Activated CD8-positive, alpha-beta memory T cell treated with anti-CD3 and anti-CD28 coated beads for 24 hours (primary cell): ENCODE measurements around the gene CDH2.

Experiments used
- DNase-seq: peaks from one replicate; pipeline ENCODE4 v3.0.0-alpha.2; 2020

The CDH2 gene

DNA sequence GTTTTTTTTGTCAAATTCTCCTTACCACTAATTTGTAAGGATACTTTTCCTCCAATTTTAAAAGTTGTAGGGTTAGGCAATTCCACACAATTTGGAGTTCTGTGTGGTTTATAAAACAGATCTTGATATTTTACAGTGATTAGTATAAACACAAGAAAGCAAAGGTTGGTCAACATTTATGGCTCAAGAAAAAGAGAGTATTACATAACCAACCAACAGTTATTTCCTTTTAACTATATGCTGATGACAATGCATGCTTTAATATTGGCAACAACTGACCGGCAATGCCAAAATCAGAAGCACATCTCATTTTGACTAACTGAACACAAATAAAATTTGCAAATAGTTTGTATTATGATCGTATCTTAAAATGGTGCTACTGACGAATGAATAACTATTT is 137.2 kb downstream of the CDH2 start:
- no peak for DNase-seq

DNA sequence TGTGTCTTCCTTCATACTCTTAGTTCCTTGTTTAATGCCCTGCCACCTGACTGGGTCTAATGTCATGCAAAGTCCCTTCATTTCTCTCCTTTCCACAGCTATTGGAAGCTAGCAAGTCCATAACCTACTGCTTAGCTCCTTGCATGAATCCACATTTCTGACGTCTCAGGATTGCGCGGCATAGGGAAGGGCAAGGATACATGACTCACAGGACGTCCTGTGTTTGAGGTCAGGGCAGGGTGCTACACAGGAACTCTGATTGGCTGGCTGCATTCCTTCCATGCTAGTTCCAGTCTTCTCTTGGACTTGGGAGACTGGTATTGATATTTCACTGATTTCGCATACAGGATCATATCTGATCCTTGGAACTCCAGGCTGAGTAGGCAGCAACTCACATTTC is 137.9 kb downstream of the CDH2 start:
- DNase-seq: no peak

GRCh38 chr18:28036488-28036887 is 140.4 kb downstream of the CDH2 start:
- no peak for DNase-seq

DNA sequence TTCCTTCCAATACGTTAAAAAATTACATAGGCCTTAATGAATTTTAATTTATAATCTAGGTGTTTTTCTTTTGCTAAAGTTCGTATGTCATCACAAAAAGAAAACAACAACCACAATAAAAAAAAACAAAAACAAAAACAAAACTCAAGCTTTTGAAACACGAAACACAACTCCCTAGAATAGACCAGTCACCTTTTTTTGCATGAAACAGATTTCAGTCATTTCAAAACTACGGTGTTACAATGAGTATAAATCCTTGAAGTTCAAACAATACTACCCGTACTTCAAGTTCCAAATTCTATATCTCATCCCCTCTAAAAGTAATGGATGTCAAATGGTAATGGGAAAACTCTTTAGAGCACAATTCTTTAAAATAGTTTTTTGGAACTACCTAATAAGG is 142.4 kb downstream of the CDH2 start:
- DNase-seq: no peak

DNA sequence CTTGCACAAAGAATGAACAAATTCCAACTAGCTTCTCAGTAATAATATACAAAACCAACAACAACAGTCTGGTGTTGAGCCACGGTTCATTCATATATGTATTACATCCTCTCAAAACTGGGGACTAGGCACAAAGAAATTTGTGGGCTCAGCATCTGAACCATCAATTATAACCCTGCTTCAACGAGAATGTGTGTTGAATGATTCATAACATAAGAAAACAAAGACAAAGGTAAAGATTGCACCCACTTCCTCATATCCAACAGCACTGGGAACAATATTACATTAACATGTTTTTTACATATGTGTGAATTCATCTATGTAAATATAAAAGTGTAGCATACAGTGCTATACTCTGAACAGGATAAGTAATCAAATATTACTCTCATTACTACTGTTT is 144.8 kb downstream of the CDH2 start:
- DNase-seq: no peak

- DNase-seq: no peak
Measured at GRCh38 chr18:28030458-28030857, 146.5 kb downstream of the CDH2 start.

GRCh38 chr18:28027755-28028154 is 149.2 kb downstream of the CDH2 start:
- DNase-seq: no peak

DNA sequence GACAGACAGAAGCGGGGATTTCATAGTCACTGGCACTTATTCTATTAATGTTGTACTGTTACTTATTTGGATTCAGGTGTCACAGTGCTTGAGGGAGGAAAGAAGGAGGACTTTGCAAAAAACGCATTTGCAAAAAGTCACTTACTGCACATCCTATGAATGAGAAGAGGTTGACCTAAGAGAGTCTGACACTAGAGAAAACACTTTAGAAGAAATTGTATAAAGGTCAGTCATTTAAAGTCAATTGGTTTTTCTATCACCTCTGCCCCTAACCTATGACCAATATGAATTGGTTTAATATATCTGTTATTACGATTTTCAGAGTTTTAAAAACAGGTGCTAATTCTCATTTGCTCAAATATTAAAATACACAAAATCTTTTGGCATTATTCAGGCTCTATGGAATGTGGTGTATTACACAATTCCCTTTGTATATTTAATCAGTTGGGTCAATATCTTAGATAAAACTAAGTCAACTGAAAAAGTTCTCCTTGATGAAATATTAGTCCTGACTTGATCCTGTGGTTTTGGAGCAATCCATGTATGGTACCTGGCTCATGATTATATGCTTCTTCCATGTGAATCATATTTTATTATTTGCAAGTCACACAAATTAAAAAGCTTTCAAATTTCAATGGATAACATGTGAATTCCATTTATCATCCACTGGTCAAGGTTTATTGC is 157.4 kb downstream of the CDH2 start:
- DNase-seq: no peak

- DNase-seq: no peak
Measured at GRCh38 chr18:28018351-28018750, 158.6 kb downstream of the CDH2 start.

DNA sequence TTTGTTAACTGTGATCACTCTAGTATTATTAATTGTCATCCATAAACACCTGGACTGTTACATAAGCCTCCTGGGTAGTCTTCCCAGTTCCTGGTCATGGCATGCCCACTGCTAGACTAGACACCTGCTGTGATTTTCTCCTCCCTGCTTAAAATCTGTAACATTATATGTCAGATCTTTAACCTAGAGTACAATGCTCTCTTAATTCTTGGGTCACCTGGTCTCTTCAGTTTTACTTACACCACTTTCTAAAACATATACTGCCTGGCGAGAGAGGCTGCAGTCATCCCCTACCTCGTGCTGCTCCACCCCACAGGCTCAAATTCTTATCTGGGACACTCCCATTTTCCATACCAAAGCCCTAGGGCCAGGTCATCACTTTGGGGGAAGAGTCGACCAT is 161.3 kb downstream of the CDH2 start:
- DNase-seq: no peak

GRCh38 chr18:28013066-28013465 is 163.9 kb downstream of the CDH2 start:
- DNase-seq: no peak

- DNase-seq: no peak
Measured at GRCh38 chr18:28012336-28012735, 164.6 kb downstream of the CDH2 start.

DNA sequence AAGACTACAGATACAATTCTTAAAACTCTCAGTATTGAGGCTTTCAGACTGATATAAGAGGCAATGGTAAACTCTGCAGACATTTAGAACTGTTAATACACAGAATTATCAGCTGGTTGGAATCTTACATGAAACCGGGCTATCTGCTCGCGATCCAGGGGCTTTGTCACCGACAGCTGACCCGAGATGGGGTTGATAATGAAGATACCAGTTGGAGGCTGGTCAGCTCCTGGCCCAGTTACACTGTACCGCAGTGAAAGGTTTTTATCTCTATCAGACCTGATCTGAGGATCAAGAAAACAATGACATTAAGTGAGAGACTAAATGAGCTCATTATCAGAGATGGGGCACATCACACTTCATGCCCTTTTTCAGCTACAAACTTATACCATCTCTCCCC is 167.3 kb downstream of the CDH2 start:
- no peak for DNase-seq

GRCh38 chr18:28007841-28008240 is 169.1 kb downstream of the CDH2 start:
- no peak for DNase-seq

DNA sequence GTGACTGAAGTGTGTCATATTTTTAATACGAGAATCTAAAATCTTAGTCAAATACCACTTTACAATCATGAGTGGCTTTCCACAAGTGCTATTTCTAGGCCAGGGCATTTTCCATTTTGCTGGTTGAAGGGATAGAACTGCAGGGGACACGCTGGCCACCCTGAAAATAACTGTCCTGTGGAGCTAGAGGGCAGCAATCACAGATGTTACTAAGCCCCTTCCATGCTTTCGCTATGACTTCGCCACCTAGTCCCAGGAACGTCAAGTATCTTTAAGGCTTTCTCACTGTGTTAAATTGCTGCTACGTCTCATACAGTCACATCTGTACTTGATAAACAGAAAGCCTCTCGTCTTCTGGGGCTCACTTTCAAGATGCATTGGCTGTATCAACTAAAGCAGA is 171.8 kb downstream of the CDH2 start:
- DNase-seq: no peak

DNA sequence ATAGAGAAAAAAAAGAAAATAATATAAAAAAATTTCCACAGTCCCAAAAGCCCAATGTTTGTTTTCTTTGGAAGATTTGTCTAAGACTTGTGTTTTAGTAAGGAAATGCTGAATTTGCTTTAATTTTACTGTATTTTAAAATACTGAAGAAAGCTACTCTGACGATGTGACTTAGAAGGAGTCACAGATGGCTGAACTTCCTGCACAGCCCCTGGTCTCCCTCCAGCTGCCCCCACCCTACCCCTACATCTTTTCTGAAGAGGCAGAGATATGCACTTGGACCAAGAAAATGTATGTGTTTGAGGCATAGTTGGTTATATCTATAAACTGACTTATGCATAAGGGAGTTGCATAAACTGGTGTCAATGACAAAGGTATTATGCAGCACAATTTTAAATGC is 172.3 kb downstream of the CDH2 start:
- DNase-seq: no peak

GRCh38 chr18:28003451-28003850 is 173.5 kb downstream of the CDH2 start:
- DNase-seq: no peak

- no peak for DNase-seq
Measured at GRCh38 chr18:28002841-28003240, 174.1 kb downstream of the CDH2 start.

DNA sequence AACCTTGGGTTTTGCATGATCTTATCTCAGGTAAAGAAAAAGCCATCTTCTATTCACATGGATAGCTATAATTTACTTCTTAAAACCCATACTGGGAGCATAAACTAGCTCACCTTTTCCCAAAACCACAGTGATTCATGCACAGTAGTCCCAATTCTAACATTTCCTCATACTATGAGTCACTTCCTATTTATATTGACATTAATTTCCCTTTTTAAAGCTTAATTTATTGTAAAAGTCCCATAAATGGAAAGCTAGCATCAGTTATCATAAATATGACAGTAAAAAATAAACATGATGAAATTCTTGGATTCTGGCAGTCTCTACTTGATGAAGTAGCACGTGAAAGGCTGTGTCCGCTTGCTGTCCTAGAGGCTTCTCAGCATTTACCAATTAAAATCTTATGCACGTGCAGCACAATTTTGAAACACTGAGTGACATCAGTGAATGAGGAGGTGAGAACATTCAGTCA is 180.1 kb downstream of the CDH2 start:
- DNase-seq: no peak

DNA sequence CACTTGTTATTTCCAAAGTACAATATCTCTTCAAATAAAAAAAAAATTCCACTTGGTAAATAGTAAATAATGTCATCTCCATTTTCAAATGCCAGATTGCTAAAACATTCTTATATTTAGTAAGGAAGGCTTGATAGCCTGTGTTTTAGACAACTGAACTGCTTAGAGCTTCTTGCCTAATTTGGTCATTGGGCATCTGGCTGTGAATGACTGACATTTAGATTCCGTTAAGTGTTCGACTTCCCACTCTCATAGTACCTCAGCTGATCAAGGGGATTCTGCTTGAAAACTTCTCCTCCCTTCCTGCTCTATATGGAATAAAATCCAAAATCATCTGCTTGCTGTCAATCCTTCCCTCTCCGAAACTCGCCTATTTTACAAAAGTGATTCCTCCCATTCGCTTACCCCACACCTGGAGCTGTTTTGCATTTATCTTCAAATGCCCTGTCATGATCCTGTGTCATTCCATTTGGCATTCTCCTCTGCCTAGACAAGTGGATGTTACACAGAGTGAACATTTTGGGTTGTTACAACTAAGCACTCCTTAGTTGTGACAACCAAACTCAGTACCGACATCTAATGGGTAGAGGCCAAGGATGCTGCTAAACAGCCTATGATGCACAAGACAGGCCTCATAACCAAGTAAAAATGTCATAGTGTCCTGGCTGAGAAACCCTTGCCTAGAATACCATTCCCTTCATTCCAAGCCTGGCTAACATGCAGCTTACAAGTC is 181.0 kb downstream of the CDH2 start:
- no peak for DNase-seq

- DNase-seq: no peak
Measured at GRCh38 chr18:27994571-27994970, 182.4 kb downstream of the CDH2 start.

DNA sequence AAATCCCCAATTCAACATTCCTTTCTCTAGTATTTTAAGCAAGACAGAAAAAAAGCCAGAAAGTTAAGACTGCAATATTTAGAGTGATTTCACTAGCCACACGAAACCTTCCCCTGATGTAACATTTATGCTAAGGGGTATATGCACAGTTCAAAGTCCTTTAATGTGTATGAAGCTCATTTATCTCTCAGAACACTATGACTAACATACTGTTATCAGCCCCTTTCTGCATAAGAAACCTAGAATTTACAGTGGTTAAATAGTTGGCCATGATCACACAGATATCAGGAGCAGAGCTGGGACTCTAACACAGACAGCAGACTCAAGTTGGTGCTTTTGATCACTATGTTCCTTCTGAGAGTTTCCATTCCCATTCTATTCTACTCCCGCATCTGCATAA is 185.5 kb downstream of the CDH2 start:
- DNase-seq: no peak

- DNase-seq: no peak
Measured at GRCh38 chr18:27985832-27986231, 191.1 kb downstream of the CDH2 start.

- DNase-seq: no peak
Measured at GRCh38 chr18:27983780-27984179, 193.2 kb downstream of the CDH2 start.
